SKM-1 treated with dmso at 0.1 percent for 144 hours (cell line): ENCODE data around the gene UGT1A8.
"Not testable (repeated sequence)": the region's sequence is repeated elsewhere in the genome, so short reads cannot be mapped to it uniquely, and the experiment has no call there.

Source experiments
- DNase-seq: peaks from one replicate; lab custom pipeline; 2025; ENCODE audit not compliant: unreplicated experiment; lab: John Stamatoyannopoulos, UW

The UGT1A8 gene

DNA sequence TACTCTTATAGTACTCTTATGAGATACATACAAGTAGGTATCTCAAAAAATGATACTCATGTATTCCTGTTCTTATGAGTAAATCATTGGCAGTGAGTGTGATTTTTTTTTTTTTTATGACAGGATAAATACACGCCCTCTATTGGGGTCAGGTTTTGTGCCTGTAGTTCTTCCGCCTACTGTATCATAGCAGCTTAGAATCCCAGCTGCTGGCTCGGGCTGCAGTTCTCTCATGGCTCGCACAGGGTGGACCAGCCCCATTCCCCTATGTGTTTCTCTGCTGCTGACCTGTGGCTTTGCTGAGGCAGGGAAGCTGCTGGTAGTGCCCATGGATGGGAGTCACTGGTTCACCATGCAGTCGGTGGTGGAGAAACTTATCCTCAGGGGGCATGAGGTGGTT is at the start of gene UGT1A8:
UGT1A8 (plus strand) TSS at position 158 of the 400 bp plus-strand sequence; CDS start at position 233, 75 bp downstream.
- DNase-seq: not testable (repeated sequence)

DNA sequence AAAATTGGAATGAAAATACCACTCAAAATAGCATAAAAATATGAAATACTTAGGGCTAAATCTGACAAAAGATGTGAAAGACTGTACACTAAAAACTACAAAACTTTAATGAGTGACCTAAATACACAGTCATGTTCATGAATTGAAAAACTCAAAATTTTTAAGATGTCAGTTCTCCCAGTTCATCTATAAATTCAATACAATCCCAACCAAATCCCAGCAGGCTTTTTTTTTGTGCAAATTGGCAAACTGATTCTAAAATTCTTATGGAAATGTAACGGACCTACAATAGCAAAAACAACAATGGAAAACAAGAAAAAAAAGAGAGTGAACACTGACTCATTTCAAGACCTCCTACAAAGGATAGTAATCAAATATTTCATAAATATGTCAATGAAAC is 46.4 kb upstream of the UGT1A8 start:
- no peak for DNase-seq

DNA sequence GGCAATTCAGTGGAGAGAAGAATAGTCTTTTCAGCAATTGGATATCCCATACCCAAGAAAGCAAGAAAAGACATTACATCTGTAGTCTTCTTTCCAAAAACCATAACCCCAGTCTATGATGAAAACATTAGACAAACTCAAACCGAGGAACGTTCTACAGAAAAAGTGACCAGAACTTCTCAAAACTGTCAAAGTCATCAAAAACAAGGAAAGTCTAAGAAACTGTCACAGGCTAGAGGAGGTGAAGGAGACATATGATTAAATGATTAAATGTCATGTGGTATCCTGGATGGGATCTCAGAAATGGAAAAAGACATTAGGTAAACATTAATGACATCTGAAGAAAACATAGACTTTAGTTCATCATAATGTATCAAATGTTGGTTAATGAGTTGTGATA is 46.0 kb upstream of the UGT1A8 start:
- DNase-seq: no peak

DNA sequence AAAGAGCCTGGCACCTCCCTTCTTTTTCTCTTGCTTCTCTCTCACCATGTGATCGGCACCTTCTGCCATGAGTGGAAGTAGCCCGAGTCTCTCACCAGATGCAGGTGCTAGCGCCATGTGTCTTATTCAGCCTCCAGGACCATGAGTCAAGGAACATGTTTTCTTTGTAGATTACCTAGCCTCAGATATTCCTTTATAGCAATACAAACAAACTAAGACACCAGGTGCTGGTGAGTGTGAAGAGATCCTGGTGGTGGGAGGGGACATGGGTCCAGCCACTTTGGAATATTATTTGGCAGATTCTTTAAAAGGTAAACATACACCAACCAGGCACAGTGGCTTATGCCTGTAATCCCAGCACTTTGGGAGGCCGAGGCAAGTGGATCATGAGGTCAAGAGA is 45.0 kb upstream of the UGT1A8 start:
- no peak for DNase-seq

DNA sequence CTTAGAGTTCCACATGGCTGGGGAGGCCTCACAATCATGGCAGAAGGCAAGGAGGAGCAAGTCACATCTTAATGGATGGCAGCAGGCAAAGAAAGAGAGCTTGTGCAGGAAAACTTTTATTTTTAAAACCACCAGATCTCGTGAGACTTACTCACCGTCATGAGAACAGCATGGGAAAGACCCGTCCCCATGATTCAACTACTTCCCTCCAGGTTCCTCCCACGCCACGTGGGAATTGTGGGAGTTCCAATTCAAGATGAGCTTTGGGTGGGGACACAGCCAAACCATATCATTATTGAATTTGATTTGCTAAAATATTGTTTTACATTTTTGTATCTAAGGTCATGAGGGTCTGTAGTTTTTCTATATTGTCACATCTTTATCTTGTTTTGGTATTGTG is 40.1 kb upstream of the UGT1A8 start:
- DNase-seq: not testable (repeated sequence)

DNA sequence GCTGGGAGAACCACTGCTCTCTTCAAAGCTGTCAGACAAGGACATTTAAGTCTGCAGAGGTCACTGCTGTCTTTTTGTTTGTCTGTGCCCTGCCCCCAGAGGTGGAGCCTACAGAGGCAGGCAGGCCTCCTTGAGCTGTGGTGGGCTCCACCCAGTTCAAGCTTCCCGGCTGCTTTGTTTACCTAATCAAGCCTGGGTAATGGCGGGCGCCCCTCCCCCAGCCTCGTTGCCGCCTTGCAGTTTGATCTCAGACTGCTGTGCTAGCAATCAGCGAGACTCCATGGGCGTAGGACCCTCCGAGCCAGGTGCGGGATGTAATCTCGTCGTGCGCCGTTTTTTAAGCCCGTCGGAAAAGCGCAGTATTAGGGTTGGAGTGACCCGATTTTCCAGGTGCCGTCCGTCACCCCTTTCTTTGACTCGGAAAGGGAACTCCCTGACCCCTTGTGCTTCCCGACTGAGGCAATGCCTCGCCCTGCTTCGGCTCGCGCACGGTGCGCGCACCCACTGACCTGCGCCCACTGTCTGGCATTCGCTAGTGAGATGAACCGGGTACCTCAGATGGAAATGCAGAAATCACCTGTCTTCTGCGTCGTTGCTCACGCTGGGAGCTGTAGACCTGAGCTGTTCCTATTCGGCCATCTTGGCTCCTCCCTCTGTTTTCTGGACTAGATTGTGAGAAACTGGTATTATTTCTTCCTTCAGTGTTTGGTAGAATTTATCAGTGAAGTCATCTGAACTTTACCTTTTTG is 34.0 kb upstream of the UGT1A8 start:
- not testable (repeated sequence) for DNase-seq

DNA sequence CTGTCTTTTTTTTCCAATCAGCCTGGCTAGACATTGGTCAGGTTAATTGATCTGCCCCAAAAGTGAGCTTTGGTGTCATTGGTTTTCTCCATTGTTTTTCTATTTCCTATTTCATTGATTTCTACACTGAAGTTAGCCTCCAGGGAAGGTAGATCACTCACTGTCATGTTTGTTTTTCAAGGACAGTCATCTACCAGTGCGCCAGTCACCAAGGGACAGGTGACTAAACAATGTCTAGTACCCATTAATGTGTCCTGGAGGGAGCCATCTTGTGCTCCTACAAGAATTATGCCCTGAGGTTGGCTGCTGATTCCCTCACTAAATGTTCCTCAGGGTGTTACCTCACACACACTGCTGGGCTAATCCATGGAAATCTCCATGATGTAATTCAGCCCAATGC is 33.2 kb upstream of the UGT1A8 start:
- DNase-seq: no peak

DNA sequence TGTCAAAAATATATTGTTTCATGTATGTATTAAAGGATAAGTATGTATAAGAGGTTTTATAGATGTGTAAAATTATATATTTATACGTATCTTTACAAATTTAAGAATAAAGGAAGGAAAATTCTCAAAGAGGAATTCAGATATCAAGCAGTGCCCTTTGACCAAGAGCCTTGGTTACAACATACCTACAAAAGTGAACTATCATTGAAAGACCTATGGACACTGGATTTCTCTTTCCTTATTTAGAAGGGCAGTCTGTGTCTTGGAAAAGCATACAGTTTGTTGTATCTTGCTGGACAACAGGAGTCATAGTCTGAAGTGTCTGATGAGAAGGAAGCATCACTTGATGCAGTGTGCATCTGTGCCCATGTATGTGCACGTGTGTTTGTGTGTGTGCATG is 29.0 kb upstream of the UGT1A8 start:
- DNase-seq: no peak

DNA sequence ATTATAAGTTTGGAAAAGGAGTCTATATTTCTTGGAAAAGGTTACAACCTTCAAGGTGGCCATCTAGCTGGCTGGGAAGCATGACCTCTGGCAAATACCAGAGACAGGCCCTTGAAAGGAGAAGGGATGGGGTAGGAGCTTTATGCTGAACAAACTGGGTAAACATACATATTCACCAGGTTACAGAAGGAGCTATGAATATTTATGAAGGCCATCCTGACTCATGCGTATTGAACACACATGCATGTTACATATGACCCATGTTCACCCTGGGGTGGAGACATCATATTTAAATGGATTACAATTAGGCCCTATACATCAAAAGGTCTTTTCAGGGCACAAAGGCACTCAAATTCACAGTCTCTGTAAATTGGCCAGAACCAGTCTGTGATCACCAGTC is 24.7 kb upstream of the UGT1A8 start:
- not testable (repeated sequence) for DNase-seq

DNA sequence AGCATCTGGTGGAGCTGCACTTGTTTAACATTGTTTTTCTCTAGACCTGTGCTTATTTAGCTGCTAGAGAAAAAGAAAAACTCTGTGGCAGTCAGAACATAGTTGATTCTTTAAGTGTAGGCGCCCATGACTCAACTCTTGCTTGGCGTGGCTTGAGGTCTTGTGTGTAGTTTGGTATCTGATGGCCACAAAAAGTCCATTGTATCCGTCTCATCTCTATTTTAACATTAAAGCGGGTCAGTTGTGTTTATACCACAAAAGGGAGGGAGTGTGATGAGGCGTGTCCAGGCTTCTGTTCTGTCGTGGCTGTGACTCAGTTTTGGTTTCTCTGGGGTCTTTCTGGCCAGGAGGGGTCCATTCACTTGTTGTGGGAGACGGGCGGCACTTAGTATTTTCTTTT is 24.2 kb upstream of the UGT1A8 start:
- no peak for DNase-seq

DNA sequence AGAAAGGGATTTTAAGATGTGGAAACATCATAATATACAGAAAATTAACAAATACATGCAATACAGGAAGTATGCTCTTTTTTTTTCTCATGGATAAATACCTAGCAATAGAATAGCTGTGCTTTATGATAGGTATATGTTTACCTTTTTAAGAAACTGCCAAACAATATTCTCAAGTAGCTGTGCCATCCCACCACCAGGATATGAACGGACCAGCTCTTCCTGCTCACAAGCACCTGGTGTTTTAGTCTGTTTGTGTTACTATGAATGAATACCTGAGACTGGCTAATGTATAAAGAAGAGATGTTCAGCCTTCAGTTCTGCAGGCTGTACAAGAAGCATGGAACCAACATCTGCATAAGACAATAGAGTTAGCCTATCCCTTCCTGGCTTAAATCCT is 19.9 kb upstream of the UGT1A8 start:
- no peak for DNase-seq

DNA sequence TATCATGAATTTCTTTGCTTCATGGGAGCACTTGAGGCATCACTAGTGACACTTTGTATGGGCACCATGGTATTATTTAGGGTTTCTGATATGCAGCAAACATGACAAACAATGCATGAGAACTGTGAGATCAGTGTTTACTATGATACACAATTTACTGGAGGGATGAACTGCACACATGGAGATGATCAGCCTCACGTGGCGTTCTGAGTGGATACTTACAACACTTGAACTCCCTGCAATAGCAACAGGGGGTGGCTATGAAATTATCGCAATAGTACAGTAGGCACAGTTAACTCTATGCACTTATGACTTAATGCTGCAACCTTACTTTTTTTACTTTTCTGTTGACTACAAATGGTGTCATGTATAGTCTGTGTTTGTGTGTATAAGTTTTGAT is 18.5 kb upstream of the UGT1A8 start:
- DNase-seq: no peak

DNA sequence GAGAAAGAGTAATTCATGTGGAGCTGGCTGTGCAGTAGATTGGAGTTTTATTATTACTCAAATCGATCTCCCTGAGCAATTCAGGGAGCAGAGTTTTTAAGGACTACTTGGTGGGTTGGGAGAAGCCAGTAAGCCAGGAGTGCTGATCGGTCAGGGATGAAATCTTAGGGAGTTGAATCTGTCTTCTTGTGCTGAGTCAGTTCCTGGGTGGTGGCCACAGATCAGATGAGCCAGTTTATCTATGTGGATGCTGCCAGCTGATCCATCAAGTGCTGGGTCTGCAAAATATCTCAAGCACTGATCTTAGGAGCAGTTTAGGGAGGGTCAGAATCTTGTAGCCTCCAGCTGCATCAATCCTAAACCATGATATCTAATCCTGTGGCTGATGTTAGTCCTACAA is 17.0 kb upstream of the UGT1A8 start:
- DNase-seq: no peak

DNA sequence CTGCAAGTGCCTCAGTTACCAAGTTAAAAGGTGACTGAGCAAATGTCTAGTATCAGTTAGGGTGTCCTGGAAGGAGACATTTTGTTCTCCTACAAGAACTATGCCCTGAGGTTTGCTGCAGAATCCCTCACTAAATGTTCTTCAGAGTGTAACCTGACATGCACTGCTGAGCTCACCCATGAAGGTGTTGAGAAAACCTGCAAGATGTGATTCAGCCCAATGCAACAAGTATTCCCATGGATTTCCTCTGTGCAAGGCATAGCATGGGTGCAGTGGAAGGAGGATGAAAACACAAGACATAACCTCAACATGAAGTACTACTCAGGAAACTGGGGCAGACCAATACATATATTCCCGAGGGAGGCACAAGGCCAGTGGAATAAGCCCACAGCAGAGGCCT is 15.4 kb upstream of the UGT1A8 start:
- DNase-seq: no peak

DNA sequence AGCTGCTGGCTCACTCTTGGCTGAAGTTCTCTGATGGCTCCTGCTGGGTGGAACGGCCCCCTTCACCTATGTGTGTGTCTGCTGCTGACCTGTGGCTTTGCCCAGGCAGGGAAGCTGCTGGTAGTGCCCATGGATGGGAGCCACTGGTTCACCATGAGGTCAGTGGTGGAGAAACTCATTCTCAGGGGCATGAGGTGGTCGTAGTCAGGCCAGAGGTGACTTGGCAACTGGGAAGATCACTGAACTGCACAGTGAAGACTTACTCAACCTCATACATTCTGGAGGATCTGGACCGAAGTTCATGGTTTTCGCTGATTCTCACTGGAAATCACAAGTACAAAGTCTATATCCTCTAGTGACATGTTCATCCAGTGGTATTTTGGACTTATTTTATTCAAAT is 13.9 kb upstream of the UGT1A8 start:
- DNase-seq: no peak

DNA sequence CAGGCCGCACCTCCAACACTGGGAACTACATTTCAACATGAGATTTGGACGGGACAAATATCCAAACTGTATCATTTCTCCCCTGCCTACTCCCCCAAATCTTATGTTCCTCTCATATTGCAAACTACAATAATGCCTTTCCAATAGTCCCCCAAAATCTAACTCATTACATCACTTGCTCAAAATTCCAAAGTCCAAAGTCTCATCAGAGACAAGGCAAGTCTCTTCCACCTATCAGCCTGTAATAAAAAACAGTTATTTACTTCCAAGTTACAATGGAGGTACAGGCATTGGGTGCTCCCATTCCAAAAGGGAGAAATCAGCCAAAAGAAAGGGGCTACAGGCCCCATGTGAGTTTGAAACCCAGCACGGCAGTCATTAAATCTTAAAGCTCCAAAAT is 12.6 kb upstream of the UGT1A8 start:
- no peak for DNase-seq

DNA sequence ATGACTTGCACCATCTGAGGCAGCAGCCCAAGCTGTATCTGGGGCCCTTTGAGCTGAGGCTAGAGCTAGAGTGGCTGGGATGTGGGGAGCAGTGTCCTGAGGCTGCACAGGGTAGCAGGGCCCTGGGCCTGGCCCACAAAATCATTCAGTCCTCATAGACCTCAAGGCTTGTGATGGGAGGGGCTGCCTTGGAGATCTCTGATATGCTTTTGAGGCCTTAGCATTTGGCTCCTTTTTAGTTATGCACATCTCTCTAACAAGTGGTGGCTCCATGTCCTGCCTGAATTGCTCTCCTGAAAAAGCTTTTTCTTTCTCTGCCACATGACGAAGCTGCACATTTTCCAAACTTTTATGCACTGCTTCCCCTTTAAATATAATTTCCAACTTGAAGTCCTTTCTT is 11.8 kb upstream of the UGT1A8 start:
- no peak for DNase-seq

DNA sequence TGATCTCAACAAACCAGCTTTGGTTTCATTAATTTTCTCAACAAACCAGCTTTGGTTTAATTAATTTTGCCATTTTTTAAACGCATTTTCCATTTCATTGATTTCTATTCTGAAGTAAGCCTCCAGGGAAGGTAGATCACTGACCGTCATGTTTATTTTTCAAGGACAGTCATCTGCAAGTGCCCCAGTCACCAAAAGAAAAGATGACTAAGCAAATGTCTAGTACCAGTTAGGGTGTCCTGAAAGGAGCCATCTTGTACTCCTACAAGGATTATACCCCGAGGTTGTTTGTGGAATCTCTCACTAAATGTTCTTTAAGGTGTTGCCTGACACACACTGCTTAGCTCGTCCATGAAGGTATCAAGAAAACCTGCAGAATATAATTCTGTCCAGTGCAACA is 6.1 kb upstream of the UGT1A8 start:
- no peak for DNase-seq

DNA sequence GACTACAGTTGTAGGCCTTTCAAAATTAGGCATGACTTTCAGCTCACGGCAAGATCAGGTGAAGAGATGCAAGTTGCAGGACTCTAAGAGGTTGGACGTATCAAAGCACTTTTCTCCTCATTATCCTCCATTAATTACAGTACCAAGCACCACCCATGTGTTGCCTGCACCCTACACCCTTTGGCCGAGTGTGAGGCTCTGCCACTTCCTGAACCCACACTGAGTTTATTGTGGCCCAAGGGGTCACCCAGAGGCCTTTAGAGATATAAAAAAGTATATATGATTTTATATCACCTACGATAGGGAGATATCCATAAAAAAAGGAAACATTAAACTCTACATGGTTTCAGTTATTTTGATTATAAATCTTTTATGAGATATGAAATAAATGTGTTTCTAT is 2.8 kb downstream of the UGT1A8 start:
- no peak for DNase-seq

DNA sequence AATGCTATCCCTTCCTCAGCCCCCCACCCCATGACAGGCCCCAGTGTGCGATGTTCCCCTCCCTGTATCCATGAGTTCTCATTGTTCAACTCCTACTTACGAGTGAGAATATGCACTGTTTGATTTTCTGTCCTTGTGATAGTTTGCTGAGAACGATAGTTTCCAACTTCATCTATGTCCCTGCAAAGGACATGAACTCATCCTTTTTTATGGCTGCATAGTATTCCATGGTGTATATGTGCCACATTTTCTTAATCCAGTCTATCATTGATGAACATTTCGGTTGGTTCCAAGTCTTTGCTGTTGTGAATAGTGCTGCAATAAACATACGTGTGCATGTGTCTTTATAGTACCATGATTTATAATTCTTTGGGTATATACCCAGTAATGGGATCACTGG is 4.4 kb downstream of the UGT1A8 start:
- not testable (repeated sequence) for DNase-seq

DNA sequence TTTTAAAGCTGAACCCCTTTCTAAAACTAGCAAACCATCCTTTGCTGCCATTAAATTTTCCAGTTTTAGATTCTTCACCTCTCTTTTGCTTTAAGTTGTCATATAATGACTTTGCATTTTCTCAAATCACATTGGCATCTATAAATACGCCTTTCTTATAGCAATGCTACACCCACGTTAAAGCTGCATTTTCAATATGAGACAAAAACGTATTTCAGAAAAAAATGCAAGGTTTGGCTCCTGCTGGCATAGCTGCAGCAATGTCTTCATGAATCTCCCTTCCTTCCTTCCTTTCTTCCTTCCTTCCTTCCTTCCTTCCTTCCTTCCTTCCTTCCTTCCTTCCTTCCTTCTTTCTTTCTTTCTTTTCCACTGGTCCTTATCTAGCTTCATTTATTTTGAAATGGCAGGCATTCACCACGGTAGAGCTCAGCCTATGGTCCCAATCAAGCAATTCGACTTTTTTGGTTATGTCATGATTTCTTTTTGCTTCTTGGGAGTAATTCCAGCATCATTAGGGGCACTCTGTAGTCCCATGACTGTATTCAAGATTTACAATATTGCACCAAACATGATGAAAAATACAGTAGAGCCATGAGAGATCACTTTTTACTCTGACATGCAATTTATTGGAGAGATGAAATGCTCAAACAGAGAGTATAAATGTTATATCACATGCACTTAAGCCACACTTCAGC is 10.0 kb downstream of the UGT1A8 start:
- no peak for DNase-seq

DNA sequence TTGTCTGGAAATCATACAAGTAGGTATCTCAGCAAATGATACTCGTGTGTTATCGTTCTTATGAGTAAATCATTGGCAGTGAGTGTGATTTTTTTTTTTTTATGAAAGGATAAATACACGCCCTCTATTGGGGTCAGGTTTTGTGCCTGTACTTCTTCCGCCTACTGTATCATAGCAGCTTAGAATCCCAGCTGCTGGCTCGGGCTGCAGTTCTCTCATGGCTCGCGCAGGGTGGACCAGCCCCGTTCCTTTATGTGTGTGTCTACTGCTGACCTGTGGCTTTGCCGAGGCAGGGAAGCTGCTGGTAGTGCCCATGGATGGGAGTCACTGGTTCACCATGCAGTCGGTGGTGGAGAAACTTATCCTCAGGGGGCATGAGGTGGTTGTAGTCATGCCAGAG is 18.9 kb downstream of the UGT1A8 start, which contains the start of gene UGT1A10:
UGT1A10 (plus strand) TSS at position 143 of the 400 bp plus-strand sequence; CDS start at position 218, 75 bp downstream.
- not testable (repeated sequence) for DNase-seq

DNA sequence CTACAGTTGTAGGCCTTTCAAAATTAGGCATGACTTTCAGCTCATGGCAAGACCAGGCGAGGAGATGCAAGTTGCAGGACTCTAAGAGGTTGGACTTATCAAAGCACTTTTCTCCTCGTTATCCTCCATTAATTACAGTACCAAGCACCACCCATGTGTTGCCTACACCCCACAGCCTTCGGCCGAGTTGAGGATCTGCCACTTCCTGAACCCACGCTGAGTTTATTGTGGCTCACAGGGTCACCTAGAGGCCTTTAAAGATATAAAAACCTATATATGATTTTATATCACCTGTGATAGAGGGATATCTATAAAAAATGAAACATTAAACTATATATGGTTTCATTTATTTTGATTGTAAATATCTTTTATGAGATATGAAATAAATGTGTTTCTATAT is 21.4 kb downstream of the UGT1A8 start:
- no peak for DNase-seq
